Stimulated activated memory B cell treated with anti-CD40 and anti-IgM and Interleukin-4, amounts not matched to agents 10 μg/mL and 1 μg/mL and 100 μg/mL, for 72 hours (primary cell): ENCODE measurements around the gene CFP.

Experiments used
- ATAC-seq: fragments of 150-1000 bp; cut with Tn5 transposase; 2 replicates; pipeline ENCODE4 v1.10.0; 2021
- H3K27ac Mint-ChIP-seq: one replicate; pipeline ENCODE4 v1.8.0; 2022; ENCODE audit warnings: mild to moderate bottlenecking, mixed read lengths
- H3K27me3 Mint-ChIP-seq: one replicate; pipeline ENCODE4 v1.8.0; 2022; ENCODE audit warnings: mixed read lengths
- H3K36me3 Mint-ChIP-seq: one replicate; pipeline ENCODE4 v1.8.0; 2022; ENCODE audit warnings: mixed read lengths
- H3K4me1 Mint-ChIP-seq: one replicate; pipeline ENCODE4 v1.8.0; 2022; ENCODE audit warnings: mixed read lengths
- H3K4me3 Mint-ChIP-seq: one replicate; pipeline ENCODE4 v1.8.0; 2022; ENCODE audit warnings: mild to moderate bottlenecking, moderate library complexity, mixed read lengths
- H3K9me3 Mint-ChIP-seq: one replicate; pipeline ENCODE4 v1.8.0; 2022; ENCODE audit warnings: mixed read lengths

Gene CFP

DNA sequence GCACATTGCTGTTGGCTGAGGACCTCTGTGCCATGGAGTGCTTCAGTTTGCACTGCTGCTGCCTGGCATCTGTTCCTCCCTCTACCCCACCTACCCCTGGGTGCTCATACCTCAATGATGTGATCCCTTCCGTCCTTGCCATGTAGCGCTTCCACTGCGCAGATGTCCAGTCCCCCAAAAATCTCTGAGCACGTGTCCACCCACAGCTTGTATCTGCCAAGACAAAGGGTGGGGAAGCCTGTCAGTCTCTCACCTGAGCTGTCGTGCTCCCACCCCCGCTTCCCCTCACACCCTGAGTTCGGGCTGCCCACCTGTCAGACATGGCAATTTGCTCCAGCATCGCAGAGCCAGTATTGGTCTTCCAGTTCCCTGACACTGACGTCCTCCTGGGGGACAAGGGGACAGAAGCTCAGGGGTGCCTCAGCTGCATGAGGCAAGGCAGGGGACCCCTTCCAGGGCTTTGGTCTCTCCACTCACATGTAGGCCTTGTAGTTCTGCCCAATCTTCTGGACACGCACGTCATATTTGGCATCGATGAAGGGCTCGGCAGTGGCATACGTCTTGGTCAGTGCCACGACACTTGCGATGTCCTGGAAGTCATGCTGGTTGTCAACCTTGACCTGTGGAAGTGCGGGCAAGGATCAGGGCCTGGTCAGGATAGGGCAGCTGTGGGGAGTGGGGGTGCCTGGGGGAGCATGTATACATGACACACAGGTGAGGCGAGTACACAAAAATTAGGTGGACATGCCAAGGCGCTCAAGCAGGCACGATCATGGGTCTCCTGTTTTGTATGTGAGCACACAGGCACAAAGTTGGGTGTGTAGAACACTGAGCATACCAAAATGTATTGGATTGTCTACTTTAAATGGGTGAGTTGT lies 53.5 kb downstream of the CFP start:
- ATAC-seq, result no peak
- H3K36me3 Mint-ChIP-seq, result peaks cover 20% of the 10 kb centered on the region
- peaks cover 50% of the 10 kb centered on the region for H3K27me3 Mint-ChIP-seq
- peaks cover 36% of the 10 kb centered on the region for H3K4me1 Mint-ChIP-seq
- no peaks in the 10 kb centered on the region for H3K9me3 Mint-ChIP-seq
- no peak overlapping the region for H3K27ac Mint-ChIP-seq
- no peak overlapping the region for H3K4me3 Mint-ChIP-seq

DNA sequence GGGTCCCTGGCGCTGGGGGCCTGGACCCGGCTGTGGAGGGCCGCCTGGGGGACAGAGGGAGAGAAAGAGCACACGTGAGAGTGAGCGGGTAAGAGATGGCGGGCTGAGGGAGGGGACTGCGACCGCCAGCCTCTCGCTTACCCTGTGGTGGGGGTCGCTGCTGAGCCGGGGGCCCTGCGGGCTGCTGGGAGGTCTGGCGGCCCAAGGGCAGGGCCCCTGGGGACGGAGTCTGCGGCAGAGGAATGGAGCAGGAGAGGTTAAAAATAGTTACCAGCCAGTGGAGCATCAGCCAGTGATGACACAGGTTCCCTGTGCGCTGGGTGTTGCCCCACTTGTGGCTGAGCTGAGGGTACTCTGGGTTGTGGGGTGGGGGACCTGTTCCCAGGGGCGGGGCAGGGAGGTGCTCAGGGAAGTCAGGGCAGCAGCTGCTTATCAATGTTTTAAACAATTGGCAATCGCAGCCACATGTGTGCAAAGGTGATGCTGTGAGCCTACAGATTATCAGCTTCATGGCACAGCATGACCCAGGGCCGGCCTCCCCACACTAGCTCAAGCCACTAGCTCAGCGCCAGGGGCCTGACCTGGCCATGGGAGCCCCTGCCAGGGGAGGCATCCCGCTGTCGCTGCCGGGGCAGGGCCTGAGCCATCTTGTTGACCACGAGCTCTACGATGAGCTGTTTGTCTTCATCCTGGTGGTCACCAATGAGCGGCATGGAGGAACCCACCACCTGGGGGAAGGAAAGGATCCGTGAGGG lies 55.0 kb downstream of the CFP start:
- H3K27ac Mint-ChIP-seq, result no peak overlapping the region
- peaks cover 35% of the 10 kb centered on the region for H3K36me3 Mint-ChIP-seq
- no peak for ATAC-seq
- no peak overlapping the region for H3K4me3 Mint-ChIP-seq
- H3K27me3 Mint-ChIP-seq, result peaks cover 50% of the 10 kb centered on the region
- peaks cover 35% of the 10 kb centered on the region for H3K4me1 Mint-ChIP-seq
- H3K9me3 Mint-ChIP-seq, result no peaks in the 10 kb centered on the region

DNA sequence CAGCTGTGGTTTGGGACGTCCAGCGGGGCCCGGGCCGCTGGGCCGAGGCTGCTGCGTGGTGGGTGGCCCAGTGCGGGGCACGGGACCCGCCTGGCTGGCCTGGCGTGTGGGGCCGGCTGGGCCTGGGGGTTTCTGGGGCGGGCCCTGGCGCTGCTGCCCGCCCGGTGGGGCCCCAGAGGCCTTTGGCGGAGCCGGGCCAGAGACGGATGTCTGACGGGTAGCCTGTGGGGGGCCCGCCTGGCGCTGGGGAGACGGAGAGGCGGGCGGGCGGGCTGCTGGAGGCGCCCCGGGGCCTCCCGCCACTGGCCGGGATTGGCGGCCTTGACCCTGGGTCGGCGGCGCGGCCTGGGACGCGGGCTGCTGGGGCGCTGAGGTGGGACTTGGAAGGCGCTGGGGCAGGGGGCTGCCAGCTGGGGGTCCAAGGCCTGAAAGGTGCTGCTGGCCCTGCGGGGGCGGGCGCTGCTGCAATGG lies 55.6 kb downstream of the CFP start:
- ATAC-seq, result no peak
- H3K4me1 Mint-ChIP-seq, result peaks cover 29% of the 10 kb centered on the region
- peaks cover 41% of the 10 kb centered on the region for H3K36me3 Mint-ChIP-seq

DNA sequence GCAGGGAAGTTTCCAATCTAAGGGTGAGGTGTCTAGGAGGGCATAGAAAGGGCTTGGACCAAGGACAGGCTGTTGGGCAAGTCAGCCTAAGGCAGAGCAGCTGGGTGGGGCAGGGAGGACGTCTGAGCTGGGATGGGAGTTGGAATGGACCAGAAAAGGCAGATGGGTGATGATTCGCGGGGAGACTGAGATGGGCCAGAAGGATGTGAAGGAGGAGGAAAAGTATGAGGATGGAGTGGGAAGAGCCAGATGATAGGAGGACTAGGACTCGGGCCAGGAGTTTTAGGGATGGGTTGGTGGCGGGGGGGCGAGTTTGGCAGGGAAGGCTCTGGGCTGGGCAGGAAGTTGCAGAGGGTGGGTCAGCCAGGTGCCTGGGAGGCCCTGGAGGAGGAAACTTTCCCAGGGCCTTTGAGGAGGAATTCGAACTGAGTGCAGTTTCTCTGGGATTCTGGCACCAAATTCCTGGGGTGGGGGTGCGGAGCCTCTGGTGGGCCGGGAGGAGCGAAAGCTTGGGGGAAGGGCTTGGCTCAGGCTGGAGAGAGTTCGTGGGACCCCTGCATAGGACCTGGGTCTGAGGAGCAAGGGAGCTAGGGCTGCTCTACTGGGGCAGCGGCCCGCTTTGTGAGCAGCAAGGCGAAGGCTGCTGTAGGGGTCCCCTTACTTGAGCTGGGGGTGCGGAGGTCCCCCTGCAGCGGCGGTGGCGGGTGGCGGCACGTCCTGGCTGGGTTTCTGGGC lies 56.2 kb downstream of the CFP start:
- Mint-ChIP-seq H3K36me3 (peaks cover 46% of the 10 kb centered on the region), H3K27ac (no peak overlapping the region), H3K9me3 (no peaks in the 10 kb centered on the region), H3K4me1 (peaks cover 28% of the 10 kb centered on the region), H3K4me3 (no peak overlapping the region), H3K27me3 (peaks cover 49% of the 10 kb centered on the region)
- ATAC-seq, result no peak

More for the DNA sequence above, 55.6 kb downstream of the CFP start:
- H3K4me3 Mint-ChIP-seq, result no peak overlapping the region
- H3K27ac Mint-ChIP-seq, result no peak overlapping the region
- H3K9me3 Mint-ChIP-seq, result no peaks in the 10 kb centered on the region
- H3K27me3 Mint-ChIP-seq, result peaks cover 50% of the 10 kb centered on the region
